Epithelial cell of proximal tubule (primary cell): ENCODE results near the gene NUDT8. TPM values are rescaled to one million over a fixed set of nuclear protein-coding genes. Genes with fewer than 3 reads are reported as not detected.
A peak's percentile ranks its signal among the peaks of the same experiment; 100 is the strongest.
"Not testable (repeated sequence)": the region's sequence is repeated elsewhere in the genome, so short reads cannot be mapped to it uniquely, and the experiment has no call there.

ENCODE experiments used
- DNase-seq: peaks from one replicate; pipeline ENCODE4 v3.0.0-alpha.2; 2011; ENCODE audit warnings: low read depth
- H3K4me3 ChIP-seq: 2 replicates; pipeline ENCODE4 v1.5.1; 2011; ENCODE audit warnings: low read depth, mild to moderate bottlenecking, low read length
- CTCF ChIP-seq: conservative IDR thresholded peaks from 2 replicates; pipeline ENCODE4 v1.5.1; 2012; ENCODE audit warnings: low read depth, mild to moderate bottlenecking, low read length
- total RNA-seq: library from RNA; depleted of rRNA; stranded (reverse); fragments of >200 nt; gene quantifications from 2 replicates; pipeline ENCODE4 v1.2.3, GENCODE V29; 2015

NUDT8 gene
- total RNA-seq, 1 donor from 2014 or later: 29.3 TPM

DNA sequence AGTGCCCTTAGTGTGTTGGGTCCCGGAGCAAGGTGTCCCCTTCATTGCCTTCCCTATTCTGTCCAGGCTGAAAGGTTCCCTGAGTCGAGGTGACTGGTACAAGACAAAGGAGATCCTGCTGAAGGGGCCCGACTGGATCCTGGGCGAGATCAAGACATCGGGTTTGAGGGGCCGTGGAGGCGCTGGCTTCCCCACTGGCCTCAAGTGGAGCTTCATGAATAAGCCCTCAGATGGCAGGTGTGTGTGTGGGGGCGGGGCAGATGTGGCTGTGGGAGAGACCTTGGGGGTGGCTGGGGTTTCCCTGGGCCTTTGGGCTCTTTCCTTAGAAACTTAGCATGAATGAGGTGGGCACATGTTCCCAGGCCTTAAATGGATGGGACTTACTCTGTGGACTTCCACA, 21.3 kb downstream of the NUDT8 start:
- no peak for TF ChIP-seq CTCF
- DNase-seq: no peak
- no peak overlapping the region for H3K4me3 ChIP-seq

DNA sequence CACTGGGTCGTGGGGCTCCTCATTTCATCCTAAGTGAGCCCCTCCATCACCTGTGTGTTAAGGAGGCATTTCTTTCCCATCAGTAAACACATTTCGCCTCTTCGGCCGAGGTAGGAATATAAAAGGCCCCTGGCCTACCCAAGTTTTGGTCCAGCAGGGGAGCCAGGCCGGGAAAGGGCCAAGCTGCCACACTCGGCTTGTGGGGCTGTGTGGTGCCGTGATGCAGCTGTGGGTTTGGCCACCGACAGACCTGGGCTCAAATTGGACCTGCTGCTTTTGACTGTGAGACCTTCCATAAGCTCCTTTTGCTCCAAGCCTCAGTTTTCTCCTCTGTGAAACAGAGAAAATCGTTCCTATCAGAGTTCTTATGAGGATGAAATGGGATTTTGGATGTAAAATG, 22.2 kb downstream of the NUDT8 start:
- no peak for DNase-seq
- no peak for TF ChIP-seq CTCF
- H3K4me3 ChIP-seq: peak overlapping the region; percentile 78

GRCh38 chr11:67606492-67607295, 23.0 kb downstream of the NUDT8 start, which contains the start of gene NDUFV1:
Gene NDUFV1 (plus strand): TSS chr11:67606936. CDS start chr11:67607005, 69 bp downstream.
- H3K4me3 ChIP-seq: peak within 1 kb of the TSS; percentile 78
- DNase-seq: no peak
- TF ChIP-seq CTCF: peak; percentile 50

GRCh38 chr11:67606093-67606491, 23.6 kb downstream of the NUDT8 start:
- H3K4me3 ChIP-seq: peak overlapping the region; percentile 78
- no peak for TF ChIP-seq CTCF
- DNase-seq: no peak

DNA sequence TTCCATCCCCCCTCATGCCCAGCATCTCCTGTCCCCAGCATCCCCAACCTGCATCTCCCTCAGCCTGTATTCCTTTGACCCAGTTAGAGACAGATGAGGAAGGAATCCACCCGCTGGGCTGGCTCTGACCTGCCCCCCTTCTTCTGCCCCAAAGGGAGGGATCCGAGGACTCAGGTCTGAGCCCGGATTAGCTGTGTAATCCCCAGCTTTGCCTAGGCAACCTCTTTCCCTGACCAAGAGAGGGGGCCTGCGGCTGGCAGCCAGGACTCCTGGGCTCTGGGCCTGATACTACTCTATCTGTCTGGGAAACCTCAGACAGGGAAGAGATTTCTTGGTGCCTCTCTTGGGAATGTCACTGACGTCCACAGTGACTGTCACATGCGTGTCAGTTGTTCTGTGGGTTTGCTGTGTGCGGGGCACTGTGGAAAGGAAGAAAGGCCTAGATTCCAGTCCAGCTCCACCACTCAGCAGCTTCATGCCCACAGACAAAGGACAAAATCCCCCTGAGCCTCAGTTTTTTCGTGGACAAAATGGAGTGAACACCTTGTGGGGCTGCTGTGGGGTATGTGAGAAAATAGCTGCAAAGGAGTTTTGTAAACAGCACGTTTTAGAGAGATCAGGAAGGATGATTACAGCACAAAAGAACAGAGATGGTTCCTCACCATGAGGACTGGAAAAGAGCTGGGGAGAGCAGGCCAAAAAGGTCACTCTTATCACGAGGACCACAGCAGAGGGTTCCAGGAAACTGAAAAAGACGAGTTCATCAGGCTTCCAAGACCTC, 24.3 kb downstream of the NUDT8 start:
- H3K4me3 ChIP-seq: no peak overlapping the region
- TF ChIP-seq CTCF: no peak
- DNase-seq: no peak

DNA sequence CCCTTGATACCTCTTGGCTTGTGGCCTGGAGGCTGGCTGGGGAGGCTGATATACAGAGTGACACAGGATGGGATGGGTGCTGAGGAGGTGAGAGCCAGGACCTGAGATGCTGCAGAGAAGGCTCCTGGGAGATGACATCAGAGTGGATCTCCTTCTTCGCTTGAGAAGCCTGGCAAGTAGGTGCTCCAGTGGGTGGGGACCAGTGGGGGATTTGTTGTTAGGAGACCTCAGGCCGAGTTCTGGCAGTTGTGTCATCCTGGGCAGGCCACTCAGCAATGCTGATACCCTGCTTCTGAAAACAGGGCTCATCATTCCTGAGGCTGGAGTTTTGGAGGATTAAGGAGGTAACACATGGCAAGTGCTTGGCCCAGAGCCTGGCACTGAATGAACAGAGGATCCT, 24.9 kb downstream of the NUDT8 start:
- DNase-seq: no peak
- TF ChIP-seq CTCF: no peak
- H3K4me3 ChIP-seq: no peak overlapping the region

DNA sequence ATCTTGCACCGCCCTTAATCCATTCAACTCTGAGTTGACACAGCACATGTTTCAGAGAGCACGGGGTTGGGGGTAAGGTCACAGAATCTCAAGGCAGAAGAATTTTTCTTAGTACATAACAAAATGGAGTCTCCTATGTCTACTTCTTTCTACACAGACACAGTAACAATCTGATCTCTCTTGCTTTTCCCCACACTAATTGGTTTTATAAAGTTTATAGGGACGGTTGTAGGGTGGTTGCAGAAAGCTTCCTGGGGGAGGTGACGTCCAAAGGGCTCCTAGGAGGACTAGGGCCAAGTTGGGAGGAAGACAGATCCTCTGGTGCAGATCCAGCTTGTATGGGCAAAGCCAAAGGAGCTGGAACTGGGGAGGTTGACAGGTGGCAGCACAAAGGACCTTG, 25.6 kb downstream of the NUDT8 start:
- not testable (repeated sequence) for DNase-seq, H3K4me3 ChIP-seq
